Inflammatory macrophage treated with lipopolysaccharide for 4 hours (primary cell): ENCODE measurements around the gene STK32B.
A peak's percentile ranks its signal among the peaks of the same experiment; 100 is the strongest.

Experiments used
- DNase-seq: peaks from one replicate; pipeline ENCODE4 v3.0.0-alpha.2; 2020

Gene STK32B

DNA sequence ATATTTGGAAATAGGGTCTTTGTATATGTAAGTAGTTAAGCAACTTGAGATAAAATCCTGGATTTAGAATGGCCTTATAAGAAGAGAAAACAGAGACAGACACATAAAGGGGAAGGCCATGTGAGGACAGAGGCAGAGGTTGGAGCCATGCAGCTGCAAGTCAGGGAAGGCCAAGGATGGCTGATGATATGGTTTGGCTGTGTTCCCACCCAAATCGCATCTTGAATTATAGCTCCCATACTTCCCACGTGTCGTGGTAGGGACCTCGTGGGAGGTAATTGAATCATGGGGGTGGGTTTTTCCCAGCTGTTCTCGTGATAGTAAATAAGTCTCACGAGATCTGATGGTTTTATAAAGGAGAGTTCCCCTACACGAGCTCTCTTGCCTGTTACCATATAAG, 76.3 kb downstream of the STK32B start:
- DNase-seq = no peak

DNA sequence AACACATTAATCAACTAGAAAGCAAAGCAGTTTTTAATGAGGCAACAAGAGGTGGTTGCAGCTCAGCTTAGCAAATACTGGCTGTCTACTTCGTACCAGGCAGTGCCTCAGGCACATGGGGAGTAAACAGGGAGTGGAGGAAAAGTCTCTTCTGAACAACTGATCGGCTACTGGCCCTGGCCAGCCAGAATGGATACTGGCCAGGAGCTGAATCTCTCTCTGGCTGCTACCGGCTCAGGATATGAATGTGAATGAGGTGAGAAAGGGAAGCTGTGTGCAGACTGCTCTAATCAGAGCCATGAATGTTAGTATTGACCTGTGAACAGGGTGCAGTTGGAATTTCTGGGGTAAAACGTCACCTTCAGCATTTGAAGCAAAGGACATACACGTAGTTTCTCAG, 77.3 kb downstream of the STK32B start:
- DNase-seq = no peak

DNA sequence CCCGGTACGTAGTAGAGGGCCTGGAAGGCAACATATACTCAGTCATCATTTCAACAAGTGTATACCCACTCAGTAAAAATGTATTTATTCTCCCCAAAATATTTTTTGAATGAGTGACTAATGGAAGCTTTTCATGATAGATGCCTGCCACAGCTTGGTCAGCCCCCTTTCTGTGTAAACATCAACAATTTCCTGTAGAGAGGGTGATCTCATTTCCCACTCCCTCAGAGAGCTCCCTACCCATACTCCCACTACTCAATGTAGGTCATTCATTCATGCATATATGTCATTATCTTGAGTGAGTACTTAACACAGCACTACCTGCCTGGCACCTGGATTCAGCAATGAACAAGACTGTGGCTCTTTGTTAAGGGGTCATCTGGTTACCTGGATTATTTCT, 81.9 kb downstream of the STK32B start:
- DNase-seq = no peak

DNA sequence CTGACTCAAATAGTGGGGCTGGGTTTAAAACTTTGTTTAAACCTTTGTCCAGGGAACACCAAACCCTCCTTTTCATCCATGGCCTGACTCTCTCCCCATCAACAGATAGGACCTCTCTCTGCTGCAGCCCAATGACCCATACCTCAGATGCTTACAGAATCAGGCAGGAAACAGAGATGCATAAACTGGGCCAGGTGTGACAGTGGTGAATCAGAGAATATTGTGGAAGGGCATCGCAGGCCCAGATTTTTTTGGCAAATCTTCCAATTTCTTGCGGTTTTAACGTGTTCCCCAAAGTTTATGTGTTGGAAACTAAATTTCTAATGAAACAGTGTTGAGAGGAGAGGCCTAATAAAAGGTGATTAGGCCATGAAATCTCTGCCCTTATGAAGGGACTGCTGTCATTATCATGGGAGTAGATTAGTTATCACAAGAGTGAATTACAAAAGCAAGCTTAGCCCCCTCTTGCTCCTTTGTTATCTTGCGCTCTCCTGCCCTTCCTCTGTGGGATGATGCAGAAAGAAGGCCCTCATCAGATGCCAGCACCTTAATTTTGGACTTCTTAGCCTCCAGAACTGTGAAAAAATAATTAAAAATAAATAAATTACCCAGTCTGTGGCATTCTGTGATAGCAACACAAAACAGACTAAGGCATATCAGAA, 82.8 kb downstream of the STK32B start:
- DNase-seq = no peak

DNA sequence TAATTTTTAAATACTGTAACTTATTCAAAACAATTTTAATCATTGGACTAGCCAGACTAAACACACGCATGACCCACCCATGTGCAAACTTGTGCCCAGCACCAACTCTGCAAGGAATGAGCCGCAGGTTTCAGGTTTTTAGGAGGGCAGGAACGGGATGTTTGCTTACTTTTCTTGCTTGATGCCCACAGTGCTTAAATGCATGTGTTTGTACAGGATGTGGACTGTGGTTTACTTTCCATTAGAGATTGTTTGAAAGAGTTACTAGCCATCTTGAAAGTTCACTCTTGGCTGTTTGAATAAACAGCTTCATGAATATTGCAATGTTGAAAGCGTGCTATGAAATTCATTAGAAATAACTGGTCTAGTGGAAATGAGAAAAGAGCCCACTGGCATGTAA, 83.3 kb downstream of the STK32B start:
- DNase-seq = no peak

DNA sequence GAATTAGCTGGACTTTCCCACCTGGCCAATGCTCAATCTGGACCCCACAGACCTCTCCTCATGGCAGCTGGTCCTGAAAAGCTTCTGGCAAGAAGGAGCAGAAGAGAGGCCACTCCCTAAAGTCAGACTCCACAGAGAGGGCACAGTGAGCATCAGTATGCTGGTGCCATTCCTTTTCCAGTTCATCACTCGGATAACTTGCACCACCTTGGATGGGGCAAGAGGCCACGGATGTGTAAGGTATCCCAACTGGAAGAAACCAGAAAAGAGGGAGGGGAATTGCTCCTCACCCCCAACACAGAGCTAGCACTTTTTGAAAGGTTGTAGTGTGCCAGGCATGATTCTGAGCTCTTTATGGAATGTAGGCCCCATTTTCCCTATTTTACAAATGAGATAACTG, 85.9 kb downstream of the STK32B start:
- no peak for DNase-seq

DNA sequence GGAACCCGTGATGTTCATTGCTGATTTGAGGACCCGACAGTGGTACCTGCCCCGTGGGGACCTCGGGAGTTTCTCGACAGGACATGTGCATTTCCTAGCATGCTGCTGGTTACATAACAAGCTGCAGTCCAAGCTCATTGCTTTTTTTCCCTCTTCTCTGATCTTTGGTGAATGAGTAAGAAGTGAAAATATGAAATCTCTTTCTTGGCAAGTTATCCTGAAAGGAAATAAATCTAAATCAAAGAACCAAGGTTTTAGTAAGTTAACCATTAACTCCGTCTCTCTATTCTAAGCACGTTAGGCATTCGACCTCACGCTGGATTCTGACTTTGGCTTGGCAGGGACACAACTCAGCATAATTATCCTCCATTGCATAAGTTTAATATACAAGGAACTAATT, 86.6 kb downstream of the STK32B start:
- DNase-seq = no peak

DNA sequence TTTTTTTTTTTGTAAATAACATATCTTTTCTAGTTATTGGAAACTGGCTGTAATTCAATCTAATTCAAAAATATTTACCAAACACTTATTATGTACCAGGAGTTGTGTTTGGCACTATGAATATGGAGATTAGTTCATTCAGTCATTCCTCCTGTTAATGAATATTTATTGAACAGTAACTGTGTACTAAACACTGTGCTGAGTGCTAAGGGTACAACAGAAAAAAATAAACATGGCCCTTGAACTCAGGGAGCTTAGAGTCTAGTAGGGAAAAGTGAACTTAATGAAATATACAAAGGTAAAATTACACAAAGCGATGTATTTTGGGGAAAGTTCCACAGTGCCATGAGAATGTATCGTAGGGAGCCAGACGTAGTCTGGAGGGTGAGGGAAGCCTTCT, 87.1 kb downstream of the STK32B start:
- no peak for DNase-seq

DNA sequence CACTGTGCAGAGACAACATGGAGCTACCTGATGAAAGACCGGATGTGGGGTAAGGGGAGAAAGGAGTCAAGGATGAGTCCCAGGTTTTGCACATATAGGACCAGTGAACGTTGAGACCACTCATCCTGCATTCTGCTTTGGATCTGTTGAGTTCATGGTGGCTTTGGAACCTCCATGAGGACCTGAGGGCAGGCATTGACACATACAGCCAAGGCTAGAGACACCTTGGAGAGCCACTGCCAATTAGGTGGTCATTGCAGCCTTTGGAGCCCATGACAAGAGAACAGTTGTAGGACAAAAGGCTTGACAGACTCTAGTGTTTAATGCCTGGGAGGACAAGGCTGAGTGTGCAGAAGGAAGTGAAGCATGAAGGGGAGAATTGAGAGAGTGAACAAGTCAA, 87.9 kb downstream of the STK32B start:
- DNase-seq = no peak

DNA sequence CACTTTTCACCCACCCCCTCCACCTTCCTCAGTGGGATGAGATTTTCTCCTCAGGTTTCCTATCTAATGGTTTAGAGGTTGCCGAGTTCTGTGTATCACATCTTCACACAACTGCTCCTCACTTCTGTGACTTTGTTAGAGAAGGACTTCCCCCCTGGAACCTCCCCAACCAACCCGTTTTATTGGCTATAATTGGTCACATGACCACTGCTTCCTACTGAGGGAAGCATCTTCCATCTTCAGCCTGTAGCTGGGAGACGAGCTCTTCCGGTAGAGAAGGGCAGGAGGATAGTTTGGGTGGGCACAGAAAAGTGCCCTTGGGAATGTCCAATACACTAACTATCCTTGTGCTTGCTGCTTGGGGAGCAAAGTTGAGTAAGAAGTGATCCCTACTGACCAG, 90.5 kb downstream of the STK32B start:
- no peak for DNase-seq

DNA sequence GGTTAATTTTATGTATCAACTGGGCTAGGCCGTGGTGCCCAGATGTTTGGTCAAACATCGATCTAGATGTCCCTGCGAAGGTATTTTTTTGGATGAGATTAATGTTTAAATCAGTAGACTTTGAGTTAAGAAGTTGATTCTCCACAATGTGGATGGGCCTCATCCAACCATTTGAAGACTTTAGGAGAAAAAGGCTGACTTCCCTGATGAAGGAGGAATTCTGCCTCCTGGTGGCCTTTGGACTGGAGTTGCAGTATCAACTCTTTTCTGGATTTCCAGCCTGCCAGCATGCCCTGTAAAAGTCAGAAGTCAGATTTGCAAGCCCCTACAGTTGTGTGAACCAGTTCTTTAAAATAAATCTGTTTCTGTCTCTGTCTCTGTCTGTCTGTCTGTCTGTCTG, 91.4 kb downstream of the STK32B start:
- peak; percentile 53 for DNase-seq

DNA sequence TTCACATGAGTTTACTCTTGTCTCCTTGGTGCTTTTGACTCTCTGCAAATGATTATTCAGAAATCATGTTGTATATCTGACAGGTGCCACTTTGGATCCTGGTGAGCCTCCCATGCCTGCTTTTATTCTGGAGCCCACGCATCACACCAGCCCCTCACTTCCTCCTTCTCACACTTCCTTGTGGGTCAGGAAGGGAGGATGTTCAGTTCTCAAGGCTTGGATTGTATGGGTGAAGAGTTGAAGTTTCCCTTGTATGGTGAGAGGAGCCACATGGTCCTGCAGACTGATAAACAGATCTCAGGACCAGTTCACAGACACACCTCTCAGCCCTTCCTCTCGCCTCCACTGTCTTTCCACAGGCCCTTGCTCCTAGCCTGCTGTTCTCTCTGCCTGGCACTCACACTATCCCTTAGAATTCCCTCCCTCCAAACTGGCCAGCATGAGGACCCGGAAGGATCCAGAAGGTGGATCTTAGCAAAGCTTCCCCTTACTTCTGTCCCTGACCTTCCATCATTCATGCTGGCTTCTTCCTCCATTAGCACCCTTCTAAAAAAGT, 92.1 kb downstream of the STK32B start:
- no peak for DNase-seq

DNA sequence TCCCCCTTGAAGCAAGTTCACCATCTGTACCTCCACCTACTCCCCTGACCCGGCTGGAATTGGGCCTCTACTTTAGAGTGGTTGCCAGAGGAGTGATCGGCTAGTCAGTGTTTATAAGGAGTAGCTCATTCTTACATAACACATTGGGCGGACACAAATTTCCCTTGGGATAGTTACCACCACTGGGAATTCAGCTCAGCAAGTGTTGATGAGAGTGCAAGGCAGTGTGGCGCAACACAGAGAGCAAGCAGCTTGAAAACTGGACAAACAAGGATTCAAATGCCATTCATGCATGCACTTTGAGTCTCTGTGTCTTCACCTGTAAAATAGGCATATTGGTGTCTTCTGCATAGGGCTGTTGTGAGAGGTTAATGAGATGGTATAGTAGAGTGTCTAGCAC, 92.7 kb downstream of the STK32B start:
- no peak for DNase-seq

DNA sequence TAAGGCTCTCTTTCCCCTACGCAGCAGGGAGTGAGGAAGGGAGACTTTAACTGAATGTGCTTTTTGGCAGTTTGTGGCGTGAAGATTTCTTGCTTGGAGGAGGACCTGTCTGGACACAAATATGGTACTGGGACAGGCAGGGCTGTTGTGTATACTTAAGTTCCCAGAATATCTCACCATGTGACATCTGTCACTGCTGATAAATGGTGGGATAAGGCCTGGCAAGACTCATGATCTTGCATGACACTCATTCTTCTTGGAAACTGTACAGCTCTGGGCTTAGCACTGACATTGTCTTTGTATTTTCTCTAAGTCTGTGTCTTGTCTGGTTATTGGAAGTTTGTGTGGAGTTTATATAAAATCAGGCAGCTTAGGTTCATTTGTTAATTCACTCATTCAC, 93.1 kb downstream of the STK32B start:
- DNase-seq = no peak

DNA sequence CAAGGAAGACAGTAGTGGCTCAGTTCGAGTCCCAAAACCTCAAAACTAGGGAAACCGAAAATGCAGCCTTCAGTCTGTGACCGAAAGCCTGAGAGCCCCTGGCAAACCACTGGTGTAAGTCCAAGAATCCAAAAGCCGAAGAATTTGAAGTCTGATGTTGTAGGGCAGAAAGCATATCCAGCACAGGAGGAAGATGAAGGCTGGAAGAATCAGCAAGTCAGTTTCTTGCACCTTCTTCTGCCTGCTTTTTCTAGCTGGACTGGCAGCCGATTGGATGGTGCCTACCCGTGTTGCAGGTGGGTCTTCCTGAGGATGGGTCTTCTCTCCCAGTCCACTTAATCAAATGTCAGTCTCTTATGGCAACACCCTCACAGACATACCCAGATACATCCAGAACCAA, 95.0 kb downstream of the STK32B start:
- no peak for DNase-seq

DNA sequence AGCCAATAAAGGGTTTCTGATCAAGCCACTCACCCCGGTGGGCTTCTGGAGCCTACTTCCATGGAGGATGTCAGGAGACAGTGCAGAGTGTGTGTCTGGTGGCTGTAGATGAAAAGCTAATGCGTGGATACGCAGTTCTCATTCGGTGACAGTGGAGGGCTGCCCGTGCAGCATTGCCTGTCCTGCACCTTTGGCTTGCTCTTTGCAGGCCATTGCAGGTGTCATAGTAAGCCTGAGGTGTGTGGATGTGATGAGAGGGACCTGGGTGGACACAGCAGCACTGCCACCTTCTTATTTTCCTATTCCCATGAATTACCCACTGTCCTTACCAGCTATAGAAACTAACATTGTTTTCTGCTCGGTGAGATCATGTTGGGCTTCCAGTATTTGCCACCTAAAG, 101.2 kb downstream of the STK32B start:
- no peak for DNase-seq

DNA sequence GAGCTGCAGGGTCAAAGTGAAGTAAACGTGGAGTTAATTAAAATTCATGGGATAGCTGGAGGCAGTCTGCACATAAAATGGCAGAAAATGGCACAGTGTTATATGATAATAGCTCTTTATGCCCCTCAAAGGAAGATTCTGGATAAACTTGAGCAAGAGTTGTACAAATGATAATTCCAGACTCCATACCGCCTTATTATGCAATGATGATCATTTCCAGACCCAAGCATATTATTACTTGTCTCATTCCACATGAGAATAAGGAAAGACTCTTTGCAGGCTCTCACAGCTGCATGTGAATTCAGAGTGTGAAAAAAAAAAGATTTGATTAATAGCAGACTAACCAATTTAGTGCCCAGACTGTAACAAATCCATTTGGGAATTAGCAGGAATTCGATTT, 105.4 kb downstream of the STK32B start:
- no peak for DNase-seq

DNA sequence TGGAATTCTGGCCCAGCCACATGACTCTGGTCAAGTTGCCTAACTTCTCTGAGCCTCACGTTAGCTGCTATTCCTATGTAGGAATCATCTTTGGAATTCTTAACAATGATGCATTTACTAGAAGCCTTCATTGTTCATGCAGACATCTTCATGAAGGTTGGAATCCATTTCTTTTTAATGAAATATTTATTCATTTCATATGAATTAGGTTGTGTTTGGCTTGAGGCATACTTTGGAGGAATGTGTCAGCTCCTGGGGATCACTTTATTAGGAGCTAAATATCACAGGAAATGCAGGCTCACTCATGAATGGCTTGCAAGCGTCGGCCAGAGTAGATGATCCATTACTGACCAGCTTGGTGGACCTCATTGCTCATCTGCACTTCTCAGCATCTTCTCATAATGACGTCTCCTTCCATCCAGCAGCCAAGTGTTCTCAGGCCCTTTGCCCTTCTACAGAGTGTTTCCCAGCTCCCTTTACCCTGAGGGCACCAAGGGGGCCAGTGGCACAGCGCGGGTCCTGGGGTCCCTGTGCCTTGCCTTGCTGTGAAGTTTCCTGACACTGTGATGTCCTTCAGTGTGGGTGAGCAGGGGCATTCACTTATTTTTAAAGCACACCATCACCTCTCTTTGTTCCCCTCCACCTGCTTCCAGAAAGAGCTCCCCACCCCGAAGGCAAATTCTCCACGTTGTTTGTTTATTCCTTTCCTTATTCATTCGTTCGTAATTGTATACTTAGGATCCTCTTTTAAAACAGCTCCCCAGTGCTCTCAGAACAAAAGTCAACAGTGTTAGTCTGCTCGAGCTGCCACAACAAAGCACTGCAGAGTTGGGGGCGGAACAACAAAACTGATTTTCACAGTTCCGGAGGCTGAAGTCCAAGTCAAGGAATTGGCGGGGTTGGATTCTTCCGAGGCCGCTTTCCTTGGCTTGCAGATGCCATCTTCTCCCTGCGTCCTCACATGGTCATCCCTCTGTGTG, 106.8 kb downstream of the STK32B start:
- no peak for DNase-seq

DNA sequence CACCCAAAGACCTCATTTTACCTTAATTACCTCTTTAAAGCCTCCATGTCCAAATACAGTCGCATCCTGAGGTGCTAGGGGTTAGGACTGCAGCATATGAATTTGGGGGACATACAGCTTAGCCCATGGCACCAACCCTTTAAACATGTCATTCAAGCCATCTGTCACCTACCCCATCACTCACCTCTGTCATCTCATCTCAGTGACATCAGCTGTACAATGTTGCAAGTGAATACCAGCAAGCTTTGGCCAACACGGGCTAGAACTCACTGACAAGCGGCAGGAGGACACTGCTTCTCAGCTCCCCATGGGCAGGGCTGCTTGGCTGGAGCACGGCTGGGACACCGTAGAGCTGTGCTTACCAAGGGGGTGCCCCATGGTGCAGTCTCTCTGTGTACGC, 107.5 kb downstream of the STK32B start:
- DNase-seq = no peak

DNA sequence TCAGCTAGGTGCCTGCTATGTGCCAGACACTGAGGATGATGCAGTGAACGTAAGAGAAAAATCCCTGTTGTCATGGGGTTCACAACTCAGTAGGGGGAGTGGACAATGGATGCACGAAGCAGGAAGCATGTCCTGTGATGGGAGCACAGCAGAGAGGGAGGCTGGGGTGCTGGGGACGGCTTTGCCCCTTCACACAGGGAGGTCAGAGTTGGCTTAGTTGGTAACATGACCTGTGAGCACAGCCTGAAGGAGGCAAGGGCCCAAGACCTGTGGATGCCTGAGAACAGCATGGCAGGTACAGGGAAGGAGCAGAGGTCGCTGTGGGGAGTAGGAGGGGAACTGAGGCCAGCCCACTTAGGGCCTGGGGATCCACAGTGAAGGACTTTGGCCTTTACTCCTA, 109.4 kb downstream of the STK32B start:
- DNase-seq = no peak

DNA sequence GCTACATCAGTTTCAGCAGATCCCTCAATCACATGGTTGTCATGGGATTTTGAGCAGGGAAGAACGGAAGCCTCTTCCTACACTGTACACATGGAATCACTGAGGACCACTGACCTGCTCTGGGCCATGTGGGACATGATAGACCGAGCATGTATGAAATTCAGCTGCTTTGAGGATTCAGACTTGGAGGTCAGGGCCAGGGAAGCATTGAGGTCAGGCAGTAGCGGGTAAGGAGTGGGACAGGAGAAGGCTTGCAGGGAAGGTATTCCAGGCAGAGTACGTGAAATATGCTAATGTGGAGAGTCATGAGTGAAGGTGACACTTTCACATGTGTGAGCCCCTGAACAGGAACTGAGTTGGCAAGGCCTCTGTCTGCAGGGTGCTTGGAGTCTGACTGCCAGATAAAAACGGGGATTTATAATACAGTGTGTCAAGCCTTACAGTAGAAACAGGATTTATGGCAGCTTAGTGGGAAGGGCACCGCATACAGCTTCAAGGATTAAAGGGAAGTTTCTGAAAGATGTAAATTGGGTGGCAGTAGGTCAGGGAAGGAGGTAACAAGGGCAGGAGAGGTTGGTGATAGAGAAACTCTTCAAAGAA, 111.7 kb downstream of the STK32B start:
- DNase-seq = no peak

DNA sequence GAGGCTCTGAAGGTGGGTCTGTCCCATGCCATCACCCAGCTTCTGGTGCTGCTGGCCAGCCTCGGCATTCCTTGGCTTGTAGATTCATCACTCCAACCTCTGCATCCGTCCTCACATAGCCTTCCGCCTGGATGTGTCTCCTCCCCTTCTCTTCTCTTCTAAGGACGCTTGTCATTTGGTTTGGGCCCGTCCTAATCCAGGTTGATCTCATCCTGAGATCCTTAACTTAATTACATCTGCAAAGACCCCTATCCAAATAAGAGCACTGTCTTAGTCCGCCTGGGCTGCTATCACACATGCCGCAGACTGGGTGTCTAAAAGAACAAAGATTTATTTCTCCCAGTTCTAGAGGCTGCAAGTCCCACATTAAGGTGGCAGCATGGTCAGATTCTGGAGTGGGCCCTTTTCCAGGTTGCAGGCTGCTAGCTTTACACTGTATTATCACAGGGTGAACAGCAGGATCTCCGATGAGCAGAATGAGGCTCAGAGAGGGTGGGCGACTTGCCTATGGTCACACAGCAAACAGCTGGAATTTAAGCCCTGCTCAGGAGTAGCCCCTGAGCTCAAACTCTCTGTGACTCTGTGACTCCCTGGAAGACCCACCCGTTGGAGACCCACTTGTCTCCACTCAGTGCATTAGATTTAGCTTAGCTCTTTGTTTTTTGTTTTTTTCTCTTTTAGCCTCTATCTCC, 113.1 kb downstream of the STK32B start:
- no peak for DNase-seq
